HG03196 (cell line): Measurements from ENCODE around the gene FAM237A.

Experiments
- ATAC-seq: cut with Tn5 transposase; IDR thresholded peaks from one replicate; pipeline ENCODE4 v1.9.1; 2021; ENCODE audit not compliant: unreplicated experiment

Gene FAM237A

GRCh38 chr2:206642075-206643025 is at the start of gene FAM237A:
FAM237A (plus strand) TSS chr2:206642487; CDS start chr2:206644237, 1,750 bp downstream.
- ATAC-seq, result no peak

GRCh38 chr2:206597717-206598218 is 44.5 kb upstream of the FAM237A start:
- no peak for ATAC-seq

GRCh38 chr2:206603243-206603642 is 39.0 kb upstream of the FAM237A start:
- no peak for ATAC-seq

- ATAC-seq, result no peak
Measured at GRCh38 chr2:206610451-206610850, 31.8 kb upstream of the FAM237A start.

- no peak for ATAC-seq
Measured at GRCh38 chr2:206611191-206611590, 31.1 kb upstream of the FAM237A start.

GRCh38 chr2:206611736-206612135 is 30.6 kb upstream of the FAM237A start:
- no peak for ATAC-seq

GRCh38 chr2:206614811-206615210 is 27.5 kb upstream of the FAM237A start:
- no peak for ATAC-seq

- no peak for ATAC-seq
Measured at GRCh38 chr2:206615417-206616089, 26.7 kb upstream of the FAM237A start.

- ATAC-seq, result no peak
Measured at GRCh38 chr2:206616151-206616550, 26.1 kb upstream of the FAM237A start.

- no peak for ATAC-seq
Measured at GRCh38 chr2:206619011-206619410, 23.3 kb upstream of the FAM237A start.

- ATAC-seq, result no peak
Measured at GRCh38 chr2:206626108-206626507, 16.2 kb upstream of the FAM237A start.

GRCh38 chr2:206627632-206628031 is 14.7 kb upstream of the FAM237A start:
- no peak for ATAC-seq

- ATAC-seq, result no peak
Measured at GRCh38 chr2:206631340-206631739, 10.9 kb upstream of the FAM237A start.

GRCh38 chr2:206635015-206635414 is 7.3 kb upstream of the FAM237A start:
- no peak for ATAC-seq

- ATAC-seq, result no peak
Measured at GRCh38 chr2:206639636-206640035, 2.7 kb upstream of the FAM237A start.

- no peak for ATAC-seq
Measured at GRCh38 chr2:206641226-206641625, 1.1 kb upstream of the FAM237A start.

- no peak for ATAC-seq
Measured at GRCh38 chr2:206647985-206648384, 5.7 kb downstream of the FAM237A start.

GRCh38 chr2:206657087-206657486 is 14.8 kb downstream of the FAM237A start:
- ATAC-seq, result no peak

- no peak for ATAC-seq
Measured at GRCh38 chr2:206665251-206665650, 23.0 kb downstream of the FAM237A start.

- no peak for ATAC-seq
Measured at GRCh38 chr2:206670531-206671319, 28.4 kb downstream of the FAM237A start.

- ATAC-seq, result no peak
Measured at GRCh38 chr2:206683546-206683945, 41.3 kb downstream of the FAM237A start.
